ENCODE measurements around the gene WWTR1. TPM values are rescaled to one million over a fixed set of nuclear protein-coding genes. Genes with fewer than 3 reads are reported as not detected.

Gene WWTR1
- total RNA-seq, 1 experiment from 2014 or later, result 79.7 TPM

- peaks cover 99% of the 10 kb centered on the region for H3K79me2 ChIP-seq (ENCODE audit: low read length)
- no peak for ATAC-seq
- no peak overlapping the region for H3K4me2 ChIP-seq (ENCODE audit: low read length)
- no TSS peak for BruUV-seq (replicated peaks)
- intact Hi-C loops (cut with micrococcal nuclease), result no loop called here
- POLR2A ChIA-PET (ENCODE audit: unreplicated experiment), result no interaction called here
- TF ChIP-seq EZH2 (IDR thresholded peaks at IDR 0.05; ENCODE audit: low read length, unreplicated experiment), result no peak
- no peak for TF ChIP-seq EZH2phosphoT487 (IDR thresholded peaks at IDR 0.05; ENCODE audit: borderline replicate concordance, low read length)
- no peak for TF ChIP-seq CTCF (conservative IDR thresholded peaks at IDR 0.05; ENCODE audit: low read depth, low read length)
- no peak overlapping the region for H3K4me3 ChIP-seq (ENCODE audit: low read length)
- no peaks in the 10 kb centered on the region for H3F3A ChIP-seq (ENCODE audit: low read length, unreplicated experiment)
- no peaks in the 10 kb centered on the region for H3K27me3 ChIP-seq (ENCODE audit: low read length)
- no peaks in the 10 kb centered on the region for H3K9me2 ChIP-seq (replicated peaks; ENCODE audit: low read length)
- CTCF ChIA-PET, result interaction anchor here (0.6 kb wide), 1 partner anchor 54 kb away, joined by 5 read pairs; no protein-coding TSS in a partner anchor
- H3K4me1 ChIP-seq (ENCODE audit: insufficient read depth, low read length), result peaks cover 8% of the 10 kb centered on the region
- H3K9me3 ChIP-seq (ENCODE audit: low read length), result no peaks in the 10 kb centered on the region
- peaks cover 47% of the 10 kb centered on the region for H3K36me3 ChIP-seq (ENCODE audit: low read depth, low read length)
- no peak overlapping the region for H3K27ac ChIP-seq (ENCODE audit: low read length)
- no peak for DNase-seq
- H4K20me1 ChIP-seq (ENCODE audit: low read length), result peaks cover 47% of the 10 kb centered on the region
- H2AFZ ChIP-seq (ENCODE audit: low read length), result no peak overlapping the region
- no peak overlapping the region for H3K9ac ChIP-seq (ENCODE audit: low read length)
Measured at GRCh38 chr3:149640976-149641728, 16.7 kb downstream of the WWTR1 start.

GRCh38 chr3:149639093-149639486, 18.7 kb downstream of the WWTR1 start:
- Histone ChIP-seq H3K4me3 (ENCODE audit: low read length) (no peak overlapping the region), H3K9me2 (replicated peaks; ENCODE audit: low read length) (no peaks in the 10 kb centered on the region), H4K20me1 (ENCODE audit: low read length) (peaks cover 57% of the 10 kb centered on the region), H3K9ac (ENCODE audit: low read length) (no peak overlapping the region), H3K36me3 (ENCODE audit: low read depth, low read length) (peaks cover 46% of the 10 kb centered on the region), H3K4me2 (ENCODE audit: low read length) (no peak overlapping the region), H2AFZ (ENCODE audit: low read length) (no peak overlapping the region), H3K79me2 (ENCODE audit: low read length) (peaks cover 100% of the 10 kb centered on the region), H3K27me3 (ENCODE audit: low read length) (no peaks in the 10 kb centered on the region), H3F3A (ENCODE audit: low read length, unreplicated experiment) (no peaks in the 10 kb centered on the region), H3K4me1 (ENCODE audit: insufficient read depth, low read length) (no peaks in the 10 kb centered on the region), H3K9me3 (ENCODE audit: low read length) (no peaks in the 10 kb centered on the region), H3K27ac (ENCODE audit: low read length) (no peak overlapping the region)
- intact Hi-C loops (cut with micrococcal nuclease), result no loop called here
- BruUV-seq (replicated peaks), result no TSS peak
- DNase-seq, result no peak
- ChIA-PET POLR2A (ENCODE audit: unreplicated experiment) (interaction anchor here (0.9 kb wide), 1 partner anchor 58 kb away, joined by 6 read pairs; no protein-coding TSS in a partner anchor), CTCF (no interaction called here)
- ATAC-seq, result no peak
- no peak for TF ChIP-seq CTCF (conservative IDR thresholded peaks at IDR 0.05; ENCODE audit: low read depth, low read length)
- no peak for TF ChIP-seq EZH2 (IDR thresholded peaks at IDR 0.05; ENCODE audit: low read length, unreplicated experiment)
- no peak for TF ChIP-seq EZH2phosphoT487 (IDR thresholded peaks at IDR 0.05; ENCODE audit: borderline replicate concordance, low read length)

Measured in PC-3 (cell line).